Renal cortex interstitium (tissue), 11 donors: Measurements from ENCODE around the gene CDC14B. TPM values are rescaled to one million over a fixed set of nuclear protein-coding genes. Genes with fewer than 3 reads are reported as not detected.

ENCODE experiments used
- DNase-seq, 11 donors: peaks; one replicate each; pipeline ENCODE4 v3.0.0-alpha.2; 2013; ENCODE audit warnings: low read depth in 9 of 11, low spot score in 4 of 11; ENCODE audit errors: extremely low read depth in 1 of 11
- polyA plus RNA-seq, 3 donors: library from polyadenylated mRNA; unstranded; fragments of 120-200 nt; gene quantifications; one replicate each; pipeline ENCODE4 v1.2.1, GENCODE V29; 2013; ENCODE audit not compliant: insufficient read length in 3 of 3

Gene CDC14B
- polyA plus RNA-seq, 3 donors = 23.7 to 32.0 (median 28.4) TPM

- DNase-seq = no peak
These were observed 138.9 kb downstream of the CDC14B start for GRCh38 chr9:96480736-96481135.

- DNase-seq = no peak
These were observed 140.7 kb downstream of the CDC14B start for GRCh38 chr9:96478829-96479371.

- DNase-seq = no peak
These were observed 143.1 kb downstream of the CDC14B start for GRCh38 chr9:96476591-96476990.

GRCh38 chr9:96476013-96476412 lies 143.6 kb downstream of the CDC14B start:
- DNase-seq = no peak

- no peak for DNase-seq
These were observed 151.9 kb downstream of the CDC14B start for GRCh38 chr9:96467784-96468183.

- no peak for DNase-seq
These were observed 155.2 kb downstream of the CDC14B start for GRCh38 chr9:96464426-96464825.

- peak in 1 of 11 donors; percentile 43 for DNase-seq
These were observed 157.1 kb downstream of the CDC14B start for GRCh38 chr9:96462541-96462940.

GRCh38 chr9:96461336-96461735 lies 158.3 kb downstream of the CDC14B start:
- DNase-seq = no peak

GRCh38 chr9:96460882-96461281 lies 158.8 kb downstream of the CDC14B start:
- no peak for DNase-seq

- DNase-seq = no peak
These were observed 159.2 kb downstream of the CDC14B start for GRCh38 chr9:96460470-96460869.

GRCh38 chr9:96459268-96460007 lies 160.2 kb downstream of the CDC14B start:
- no peak for DNase-seq

- DNase-seq = no peak
These were observed 161.4 kb downstream of the CDC14B start for GRCh38 chr9:96458226-96458625.

GRCh38 chr9:96457266-96457665 lies 162.4 kb downstream of the CDC14B start:
- peak in 1 of 11 donors; percentile 13 for DNase-seq

GRCh38 chr9:96453625-96454024 lies 166.0 kb downstream of the CDC14B start:
- DNase-seq = no peak

- DNase-seq = peak in 2 of 11 donors; percentile 16 to 22
These were observed 168.8 kb downstream of the CDC14B start for GRCh38 chr9:96450613-96451528.

Other genes with a start within 250 kb of the CDC14B start
- 10 to 100 TPM; 32.6 to 44.5 (median 38.7) TPM for gene SLC35D2, start 236.1 kb downstream of the CDC14B start, polyA plus RNA-seq
- gene ZNF367, start 201.5 kb downstream of the CDC14B start, polyA plus RNA-seq = 1 to 10 TPM; 7.9 to 9.7 (median 9.2) TPM
- gene HABP4, start 169.7 kb downstream of the CDC14B start, polyA plus RNA-seq = 10 to 100 TPM; 19.1 to 21.9 (median 19.8) TPM
- gene PRXL2C, start 35.5 kb upstream of the CDC14B start, polyA plus RNA-seq = 1 to 10 TPM; 5.6 to 7.5 (median 6.3) TPM
- gene ZNF510, start 158.2 kb upstream of the CDC14B start, polyA plus RNA-seq = 10 to 100 TPM; 17.0 to 20.7 (median 20.1) TPM
- gene ZNF782, start 234.7 kb upstream of the CDC14B start, polyA plus RNA-seq = 1 to 10 TPM; 7.1 to 7.6 (median 7.1) TPM